Body of pancreas (tissue), 4 donors: Measurements from ENCODE around the gene ILDR2. TPM values are rescaled to one million over a fixed set of nuclear protein-coding genes. Genes with fewer than 3 reads are reported as not detected.

Experiments used
- ATAC-seq: fragments of 150-250 bp; one replicate; pipeline ENCODE4 v1.9.1; 2016
- DNase-seq, 4 donors: peaks; one replicate each; pipeline ENCODE4 v3.0.0-alpha.2; 2019
- H3K27ac ChIP-seq, 4 donors: fragments of 200-600 bp; sonication (generic); 1 replicate in 3 of 4; 2 replicates in 1 of 4; pipeline versions ENCODE4 v1.5.1 to v1.6.1; 2016 to 2019; ENCODE audit warnings: mild to moderate bottlenecking in 1 of 4, mixed read lengths in 1 of 4, moderate library complexity in 1 of 4
- H3K27me3 ChIP-seq, 2 donors: fragments of 200-600 bp; sonication (generic); one replicate each; pipeline ENCODE4 v1.6.0; 2016; ENCODE audit warnings: mild to moderate bottlenecking in 1 of 2
- H3K36me3 ChIP-seq, 2 donors: fragments of 200-600 bp; sonication (generic); replicated peaks in 1 of 2; 2 replicates each; pipeline ENCODE4 v1.5.1; 2016; ENCODE audit warnings: low read depth in 2 of 2; ENCODE audit not compliant: insufficient read depth in 1 of 2
- H3K4me1 ChIP-seq: fragments of 200-600 bp; sonication (generic); one replicate; pipeline ENCODE4 v1.6.0; 2016
- H3K4me3 ChIP-seq, 2 donors: fragments of 200-600 bp; sonication (generic); 1 replicate in 1 of 2; 2 replicates in 1 of 2; pipeline ENCODE4 v1.5.1; 2016 to 2019
- H3K9me3 ChIP-seq, 3 donors: fragments of 200-600 bp; sonication (generic); 1 replicate in 2 of 3; 2 replicates in 1 of 3; pipeline ENCODE4 v1.5.1; 2016
- CTCF ChIP-seq, 7 experiments: fragments of 450-650 bp in 4 of 7; fragments of 200-600 bp in 3 of 7; sonication (generic) in 3 of 7; IDR thresholded peaks; one replicate each; pipeline ENCODE4 v1.5.1; 2016 to 2019; ENCODE audit warnings: antibody characterized with exemption in 7 of 7
- POLR2A ChIP-seq, 3 donors: fragments of 450-650 bp; IDR thresholded peaks; one replicate each; pipeline ENCODE4 v1.6.1; 2016; ENCODE audit warnings: antibody characterized with exemption in 3 of 3, mild to moderate bottlenecking in 2 of 3
- WGBS, 2 donors: methylation state at CpG; one replicate each; pipeline ENCODE4 v1.1.5; 2017; 5-methylcytosine and 5-hydroxymethylcytosine counted together
- intact Hi-C: fragments of 100-400 bp; cut with DNase I; formaldehyde crosslinking; loops from one replicate; pipeline ENCODE4 v1.15.1; 2023
- total RNA-seq, 2 donors: library from RNA; depleted of rRNA; stranded (reverse); fragments of >200 nt; gene quantifications; one replicate each; pipeline ENCODE4 v1.1.0, GENCODE V29; 2016

ILDR2 gene
- total RNA-seq, 2 donors from 2014 or later = 0.52 to 0.66 TPM

- no peaks in the 10 kb centered on the region for H3K36me3 ChIP-seq
- TF ChIP-seq POLR2A (IDR thresholded peaks at IDR 0.05) = no peak
- no peak for TF ChIP-seq CTCF (IDR thresholded peaks at IDR 0.05)
- no peaks in the 10 kb centered on the region for H3K27me3 ChIP-seq
- no peak for DNase-seq
- ATAC-seq = no peak
- H3K27ac ChIP-seq = no peak overlapping the region
- intact Hi-C loops = no loop called here
- no peak overlapping the region for H3K4me3 ChIP-seq
- H3K4me1 ChIP-seq = no peaks in the 10 kb centered on the region
- 76% methylated on average over 2 of the region's 2 CpGs for WGBS, 2 donors
- H3K9me3 ChIP-seq = no peaks in the 10 kb centered on the region
These were observed 19.1 kb downstream of the ILDR2 start for GRCh38 chr1:166956057-166956850.

DNA sequence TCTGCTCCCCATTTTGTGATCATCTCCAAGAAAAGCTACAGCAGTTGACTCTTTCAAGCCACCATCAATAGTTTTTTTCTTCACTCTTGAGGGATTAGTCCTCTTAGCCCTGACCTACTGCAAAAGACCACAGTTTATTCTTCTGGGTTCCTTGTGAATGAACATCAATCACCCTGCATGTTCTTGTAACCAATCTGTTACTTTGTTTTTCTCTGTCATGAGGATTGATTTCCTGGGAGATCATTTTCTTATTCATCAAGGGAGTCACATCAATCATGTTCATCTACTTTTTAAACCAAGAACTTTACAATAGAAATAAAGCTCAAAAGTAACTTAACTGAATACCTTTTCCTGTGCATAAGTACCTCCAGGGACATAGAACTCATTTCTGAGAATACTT lies 21.8 kb downstream of the ILDR2 start:
- no peaks in the 10 kb centered on the region for H3K27me3 ChIP-seq
- H3K4me3 ChIP-seq = no peak overlapping the region
- DNase-seq (no peak), ATAC-seq (no peak)
- no peak overlapping the region for H3K27ac ChIP-seq
- H3K36me3 ChIP-seq = no peaks in the 10 kb centered on the region
- intact Hi-C loops = no loop called here
- no peaks in the 10 kb centered on the region for H3K4me1 ChIP-seq
- H3K9me3 ChIP-seq = no peaks in the 10 kb centered on the region
- TF ChIP-seq CTCF (IDR thresholded peaks at IDR 0.05) (no peak), POLR2A (IDR thresholded peaks at IDR 0.05) (no peak)

DNA sequence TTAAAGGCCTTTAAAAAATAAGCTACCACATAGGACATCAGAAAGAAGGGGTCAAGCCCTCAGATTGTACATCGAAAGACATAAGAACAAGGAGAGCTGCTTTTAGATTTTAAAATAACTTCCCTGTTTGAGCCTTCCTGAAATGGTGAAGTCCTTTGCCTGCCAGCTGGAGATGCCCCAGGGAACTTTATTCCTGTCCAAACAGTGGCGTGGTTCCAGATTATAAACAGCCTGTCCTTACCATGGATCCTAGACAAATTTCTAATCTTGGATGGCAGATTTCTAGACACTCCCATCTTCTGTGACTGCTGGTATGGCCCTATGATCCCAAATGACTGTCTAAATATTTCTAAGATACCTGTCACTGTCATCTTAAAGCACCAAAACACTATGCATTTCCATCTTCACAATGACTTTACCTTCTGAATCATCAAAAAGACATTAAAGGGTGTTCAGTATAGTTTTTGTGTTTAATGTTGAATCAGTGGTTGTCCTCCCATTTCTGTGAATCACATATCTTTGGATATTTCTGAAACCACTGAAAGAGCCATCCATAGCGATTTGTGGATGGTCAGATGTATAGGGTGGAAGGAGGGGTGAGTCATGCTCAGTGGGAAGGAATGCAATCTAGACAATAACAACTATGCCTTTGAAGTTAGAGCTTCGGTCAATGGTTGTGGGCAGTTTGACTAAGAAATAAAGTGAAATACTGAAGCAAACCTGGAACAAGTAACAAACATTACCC lies 23.2 kb downstream of the ILDR2 start:
- no peaks in the 10 kb centered on the region for H3K36me3 ChIP-seq
- no peak overlapping the region for H3K4me3 ChIP-seq
- DNase-seq (no peak), ATAC-seq (no peak)
- TF ChIP-seq CTCF (IDR thresholded peaks at IDR 0.05) (no peak), POLR2A (IDR thresholded peaks at IDR 0.05) (no peak)
- no peaks in the 10 kb centered on the region for H3K27me3 ChIP-seq
- 49 to 55% methylated on average over 4 of the region's 4 CpGs for WGBS, 2 donors
- no peaks in the 10 kb centered on the region for H3K9me3 ChIP-seq
- H3K4me1 ChIP-seq = peaks cover 6% of the 10 kb centered on the region
- intact Hi-C loops = no loop called here
- H3K27ac ChIP-seq = no peak overlapping the region

- no peak for ATAC-seq
- H3K27me3 ChIP-seq = peaks cover 0 to 5% of the 10 kb centered on the region in 2 donors
- 84 to 90% methylated on average over 2 of the region's 2 CpGs for WGBS, 2 donors
- TF ChIP-seq POLR2A (IDR thresholded peaks at IDR 0.05) = no peak
- DNase-seq = no peak
- H3K4me1 ChIP-seq = peaks cover 6% of the 10 kb centered on the region
- no peak overlapping the region for H3K4me3 ChIP-seq
- no peaks in the 10 kb centered on the region for H3K36me3 ChIP-seq
- intact Hi-C loops = no loop called here
- no peaks in the 10 kb centered on the region for H3K9me3 ChIP-seq
- H3K27ac ChIP-seq = no peak overlapping the region
These were observed 24.3 kb downstream of the ILDR2 start for GRCh38 chr1:166951050-166951449.

- 80 to 85% methylated on average over 2 of the region's 2 CpGs for WGBS, 2 donors
- TF ChIP-seq CTCF (IDR thresholded peaks at IDR 0.05) (no peak), POLR2A (IDR thresholded peaks at IDR 0.05) (no peak)
- Histone ChIP-seq H3K4me3 (no peak overlapping the region), H3K9me3 (no peaks in the 10 kb centered on the region), H3K27me3 (peaks cover 0 to 5% of the 10 kb centered on the region in 2 donors), H3K4me1 (peaks cover 6% of the 10 kb centered on the region), H3K36me3 (no peaks in the 10 kb centered on the region), H3K27ac (no peak overlapping the region)
- intact Hi-C loops = no loop called here
- no peak for DNase-seq
- no peak for ATAC-seq
These were observed 25.2 kb downstream of the ILDR2 start for GRCh38 chr1:166950156-166950555.
